Endothelial cell of umbilical vein (primary cell): Measurements from ENCODE around the gene RASSF10. TPM values are rescaled to one million over a fixed set of nuclear protein-coding genes. Genes with fewer than 3 reads are reported as not detected.

ENCODE experiments used
- BruUV-seq: library from RNA; stranded (reverse); fragments of 400-500 nt; replicated peaks from 2 replicates; lab custom pipeline; 2021; lab: Mats Ljungman, UMichigan
- CTCF ChIA-PET: fragments of 300-600, 350-600 bp; sonication (Branson Sonifier 250); formaldehyde crosslinking; loops from one replicate; lab custom pipeline; 2021; ENCODE audit warnings: antibody characterized with exemption, inconsistent platforms; lab: Charles Lee
- POLR2A ChIA-PET: fragments of 300-600, 350-600 bp; sonication (Branson Sonifier 250); formaldehyde crosslinking; loops from one replicate; lab custom pipeline; 2021; ENCODE audit warnings: antibody characterized with exemption, inconsistent platforms; lab: Charles Lee
- DNase-seq: peaks from one replicate; pipeline ENCODE4 v3.0.0-alpha.2; 2011; ENCODE audit warnings: low read depth, low spot score
- FAIRE-seq: peaks from 2 replicates; lab custom pipeline; 2011; peaks lifted over from hg19 to GRCh38; lab: Jason Lieb, UNC
- H2AFZ ChIP-seq: 2 replicates; pipeline ENCODE4 v1.6.0; 2012; ENCODE audit warnings: low read depth, low read length, control low read depth, inconsistent platforms
- H3K27ac ChIP-seq: 2 replicates; pipeline ENCODE4 v1.5.1; 2011; ENCODE audit warnings: low read depth, mild to moderate bottlenecking, control low read depth, low read length, moderate library complexity; ENCODE audit not compliant: insufficient read depth
- H3K27me3 ChIP-seq, 2 experiments: 2 replicates each; pipeline versions ENCODE4 v1.6.0 to v1.6.1; 2011; ENCODE audit warnings: low read length in 2 of 2, mixed read lengths in 1 of 2; ENCODE audit not compliant: control insufficient read depth in 2 of 2, insufficient read depth in 2 of 2
- H3K36me3 ChIP-seq, 2 experiments: 2 replicates in 1 of 2; 3 replicates in 1 of 2; pipeline ENCODE4 v1.5.1; 2011; ENCODE audit warnings: low read length in 2 of 2, mild to moderate bottlenecking in 1 of 2, moderate library complexity in 1 of 2; ENCODE audit not compliant: control insufficient read depth in 2 of 2, insufficient read depth in 2 of 2; ENCODE audit errors: extremely low read depth in 1 of 2
- H3K4me1 ChIP-seq: 3 replicates; pipeline ENCODE4 v1.5.1; 2011; ENCODE audit warnings: mild to moderate bottlenecking, low read length; ENCODE audit not compliant: control insufficient read depth, insufficient read depth; ENCODE audit errors: extremely low read depth
- H3K4me2 ChIP-seq: 2 replicates; pipeline ENCODE4 v1.6.1; 2011; ENCODE audit warnings: low read length, control low read depth, mixed read lengths; ENCODE audit not compliant: insufficient read depth
- H3K4me3 ChIP-seq, 3 experiments: fragments of 200-600 bp in 1 of 3; sonication (generic), shearing (Covaris generic) in 1 of 3; replicated peaks in 1 of 3; 2 replicates each; pipeline ENCODE4 v1.5.1; 2011 to 2016; ENCODE audit warnings: control low read depth in 3 of 3, low read length in 3 of 3, mild to moderate bottlenecking in 2 of 3, inconsistent platforms in 1 of 3, low read depth in 1 of 3, moderate library complexity in 1 of 3; ENCODE audit not compliant: insufficient read depth in 1 of 3
- H3K79me2 ChIP-seq: 2 replicates; pipeline ENCODE4 v1.6.0; 2012; ENCODE audit warnings: low read length, inconsistent platforms; ENCODE audit not compliant: control insufficient read depth, insufficient read depth
- H3K9ac ChIP-seq: replicated peaks from 2 replicates; pipeline ENCODE3; 2011; ENCODE audit warnings: low read length, control low read depth; ENCODE audit not compliant: insufficient read depth; ENCODE audit errors: extremely low read depth
- H3K9me1 ChIP-seq: replicated peaks from 3 replicates; pipeline ENCODE4 v1.6.0; 2011; ENCODE audit warnings: mild to moderate bottlenecking, low read length; ENCODE audit not compliant: control insufficient read depth, insufficient read depth; ENCODE audit errors: extremely low read depth
- H3K9me3 ChIP-seq: replicated peaks from 2 replicates; pipeline ENCODE4 v1.5.1; 2012; ENCODE audit warnings: low read length, inconsistent platforms; ENCODE audit not compliant: control insufficient read depth, insufficient read depth
- H4K20me1 ChIP-seq: replicated peaks from 2 replicates; pipeline ENCODE3; 2011; ENCODE audit warnings: mild to moderate bottlenecking, low read length; ENCODE audit not compliant: control insufficient read depth, insufficient read depth; ENCODE audit errors: extremely low read depth
- EZH2 ChIP-seq: IDR thresholded peaks from 2 replicates; pipeline ENCODE4 v1.6.1; 2012; ENCODE audit warnings: borderline replicate concordance, low read depth, mild to moderate bottlenecking, moderate library complexity, low read length, inconsistent platforms; ENCODE audit not compliant: severe bottlenecking
- FOS ChIP-seq: IDR thresholded peaks from 2 replicates; pipeline ENCODE4 v1.6.1; 2011; ENCODE audit warnings: mild to moderate bottlenecking, low read length, moderate library complexity, borderline replicate concordance; ENCODE audit not compliant: insufficient read depth
- JUN ChIP-seq: IDR thresholded peaks from 2 replicates; pipeline ENCODE4 v1.6.1; 2011; ENCODE audit warnings: borderline replicate concordance, low read depth; ENCODE audit not compliant: insufficient read length, insufficient read depth
- MAX ChIP-seq: IDR thresholded peaks from 2 replicates; pipeline ENCODE4 v1.6.1; 2011; ENCODE audit not compliant: insufficient read depth, insufficient read length
- MYC ChIP-seq: IDR thresholded peaks from one replicate; pipeline ENCODE4 v1.6.1; 2011; ENCODE audit warnings: mild to moderate bottlenecking, low read depth, low read length
- POLR2A ChIP-seq: IDR thresholded peaks from 2 replicates; pipeline ENCODE4 v1.6.1; 2012; ENCODE audit warnings: low read depth, mild to moderate bottlenecking, control low read depth, low read length
- dilution Hi-C: fragments of 300-500 bp; cut with MboI; formaldehyde crosslinking; loops from one replicate; pipeline ENCODE4 v1.15.0; 2019; ENCODE audit warnings: low sequenced_read_pairs; ENCODE audit not compliant: extremely low pct_ligation_motif_present
- intact Hi-C: fragments of 100-400 bp; cut with micrococcal nuclease; formaldehyde crosslinking; loops from one replicate; pipeline ENCODE4 v1.10.0; 2022
- polyA plus RNA-seq, 4 experiments: library from polyadenylated mRNA; depleted of rRNA in 3 of 4; stranded (reverse) in 3 of 4; unstranded in 1 of 4; fragments of >200 nt; gene quantifications; 2 replicates each; pipeline versions ENCODE4 v1.2.1 to v1.2.3, GENCODE V29; 2011 to 2012; ENCODE audit warnings: missing spikeins in 1 of 4
- total RNA-seq: library from RNA; stranded (reverse); gene quantifications from 2 replicates; pipeline ENCODE4 v1.2.3, GENCODE V29; 2021
- TF ChIP-seq, protein P1 (sequence below), 2 donors: IDR thresholded peaks; 1 replicate in 1 of 2; 2 replicates in 1 of 2; pipeline ENCODE4 v1.5.1; 2011; ENCODE audit warnings: low read length in 2 of 2, mild to moderate bottlenecking in 2 of 2, moderate library complexity in 2 of 2, control low read depth in 1 of 2, inconsistent platforms in 1 of 2, low read depth in 1 of 2; ENCODE audit not compliant: insufficient read depth in 1 of 2; ENCODE audit errors: extremely low read depth in 1 of 2

RASSF10 gene
- total and polyA plus RNA-seq, 2 donors (not counting 3 experiments of a cell fraction or from before 2014, with no cell fraction given): 0.03 TPM; not detected in 1

GRCh38 chr11:12973528-12974181 is 35.5 kb upstream of the RASSF10 start:
- Histone ChIP-seq H3K79me2 (no peaks in the 10 kb centered on the region), H2AFZ (no peak overlapping the region), H3K36me3 (no peaks in the 10 kb centered on the region), H3K9me1 (no peaks in the 10 kb centered on the region), H3K4me1 (no peaks in the 10 kb centered on the region), H3K9me3 (no peaks in the 10 kb centered on the region), H3K9ac (no peak overlapping the region), H4K20me1 (no peaks in the 10 kb centered on the region), H3K4me2 (no peak overlapping the region), H3K4me3 (no peak overlapping the region), H3K27ac (no peak overlapping the region), H3K27me3 (peaks cover 23 to 29% of the 10 kb centered on the region in 2 experiments)
- no peak for FAIRE-seq
- POLR2A ChIA-PET: interaction anchor here (0.6 kb wide), 1 partner anchor 659 kb away, joined by 3 read pairs; no protein-coding TSS in a partner anchor
- BruUV-seq: no TSS peak
- intact Hi-C loops (no loop called here), dilution Hi-C loops (loop anchor here (25.0 kb wide), 1 partner anchor 189 kb away; no protein-coding TSS in a partner anchor)
- TF ChIP-seq, protein P1, sequence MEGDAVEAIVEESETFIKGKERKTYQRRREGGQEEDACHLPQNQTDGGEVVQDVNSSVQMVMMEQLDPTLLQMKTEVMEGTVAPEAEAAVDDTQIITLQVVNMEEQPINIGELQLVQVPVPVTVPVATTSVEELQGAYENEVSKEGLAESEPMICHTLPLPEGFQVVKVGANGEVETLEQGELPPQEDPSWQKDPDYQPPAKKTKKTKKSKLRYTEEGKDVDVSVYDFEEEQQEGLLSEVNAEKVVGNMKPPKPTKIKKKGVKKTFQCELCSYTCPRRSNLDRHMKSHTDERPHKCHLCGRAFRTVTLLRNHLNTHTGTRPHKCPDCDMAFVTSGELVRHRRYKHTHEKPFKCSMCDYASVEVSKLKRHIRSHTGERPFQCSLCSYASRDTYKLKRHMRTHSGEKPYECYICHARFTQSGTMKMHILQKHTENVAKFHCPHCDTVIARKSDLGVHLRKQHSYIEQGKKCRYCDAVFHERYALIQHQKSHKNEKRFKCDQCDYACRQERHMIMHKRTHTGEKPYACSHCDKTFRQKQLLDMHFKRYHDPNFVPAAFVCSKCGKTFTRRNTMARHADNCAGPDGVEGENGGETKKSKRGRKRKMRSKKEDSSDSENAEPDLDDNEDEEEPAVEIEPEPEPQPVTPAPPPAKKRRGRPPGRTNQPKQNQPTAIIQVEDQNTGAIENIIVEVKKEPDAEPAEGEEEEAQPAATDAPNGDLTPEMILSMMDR (IDR thresholded peaks at IDR 0.05; ENCODE audit: extremely low read depth in 1 of 2, insufficient read depth in 1 of 2, low read depth in 1 of 2, low read length in 2 of 2): no peak
- TF ChIP-seq FOS (no peak), MAX (no peak), JUN (no peak), EZH2 (no peak), MYC (no peak), POLR2A (no peak)
- DNase-seq: no peak
- CTCF ChIA-PET: interaction anchor here (0.8 to 3.7 kb wide), 5 partner anchors 8 to 643 kb away, joined by 3 to 40 read pairs (median 5); no protein-coding TSS in a partner anchor
